ENCODE data around the gene NDUFV3. TPM values are rescaled to one million over a fixed set of nuclear protein-coding genes. Genes with fewer than 3 reads are reported as not detected.

The NDUFV3 gene
- total and polyA plus RNA-seq, 2 of the 13 experiments (the other 11 are each of a cell fraction or from before 2014, with no cell fraction given), result 14.2 to 29.6 TPM

- ChIA-PET POLR2A (no interaction called here), CTCF (ENCODE audit: low intra/inter-chr PET ratio, low total read pairs) (no interaction called here)
- TF ChIP-seq, protein P1, sequence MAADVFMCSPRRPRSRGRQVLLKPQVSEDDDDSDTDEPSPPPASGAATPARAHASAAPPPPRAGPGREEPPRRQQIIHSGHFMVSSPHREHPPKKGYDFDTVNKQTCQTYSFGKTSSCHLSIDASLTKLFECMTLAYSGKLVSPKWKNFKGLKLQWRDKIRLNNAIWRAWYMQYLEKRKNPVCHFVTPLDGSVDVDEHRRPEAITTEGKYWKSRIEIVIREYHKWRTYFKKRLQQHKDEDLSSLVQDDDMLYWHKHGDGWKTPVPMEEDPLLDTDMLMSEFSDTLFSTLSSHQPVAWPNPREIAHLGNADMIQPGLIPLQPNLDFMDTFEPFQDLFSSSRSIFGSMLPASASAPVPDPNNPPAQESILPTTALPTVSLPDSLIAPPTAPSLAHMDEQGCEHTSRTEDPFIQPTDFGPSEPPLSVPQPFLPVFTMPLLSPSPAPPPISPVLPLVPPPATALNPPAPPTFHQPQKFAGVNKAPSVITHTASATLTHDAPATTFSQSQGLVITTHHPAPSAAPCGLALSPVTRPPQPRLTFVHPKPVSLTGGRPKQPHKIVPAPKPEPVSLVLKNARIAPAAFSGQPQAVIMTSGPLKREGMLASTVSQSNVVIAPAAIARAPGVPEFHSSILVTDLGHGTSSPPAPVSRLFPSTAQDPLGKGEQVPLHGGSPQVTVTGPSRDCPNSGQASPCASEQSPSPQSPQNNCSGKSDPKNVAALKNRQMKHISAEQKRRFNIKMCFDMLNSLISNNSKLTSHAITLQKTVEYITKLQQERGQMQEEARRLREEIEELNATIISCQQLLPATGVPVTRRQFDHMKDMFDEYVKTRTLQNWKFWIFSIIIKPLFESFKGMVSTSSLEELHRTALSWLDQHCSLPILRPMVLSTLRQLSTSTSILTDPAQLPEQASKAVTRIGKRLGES (CRISPR knock-in tag; IDR thresholded peaks at IDR 0.05; ENCODE audit: borderline replicate concordance), result no peak
- TF ChIP-seq FOSL1 (CRISPR knock-in tag; IDR thresholded peaks at IDR 0.05; ENCODE audit: borderline replicate concordance) (no peak), SOX6 (IDR thresholded peaks at IDR 0.05) (no peak), SOX6 (CRISPR knock-in tag; IDR thresholded peaks at IDR 0.05) (no peak), ZNF335 (CRISPR knock-in tag; IDR thresholded peaks at IDR 0.05) (no peak), DNMT1 (CRISPR knock-in tag; IDR thresholded peaks at IDR 0.05) (no peak), U2AF1 (optimal IDR thresholded peaks at IDR 0.05; ENCODE audit: low read depth, low read length) (no peak), NCOA1 (CRISPR knock-in tag; IDR thresholded peaks at IDR 0.05) (no peak), TRIM24 (CRISPR knock-in tag; IDR thresholded peaks at IDR 0.05) (no peak), KLF12 (CRISPR knock-in tag; IDR thresholded peaks at IDR 0.05; ENCODE audit: borderline replicate concordance) (no peak), ZBTB7A (CRISPR knock-in tag; IDR thresholded peaks at IDR 0.05) (no peak), TRAFD1 (CRISPR knock-in tag; IDR thresholded peaks at IDR 0.05; ENCODE audit: borderline replicate concordance) (no peak), ETV5 (CRISPR knock-in tag; IDR thresholded peaks at IDR 0.05; ENCODE audit: borderline replicate concordance) (no peak), SMAD1 (CRISPR knock-in tag; IDR thresholded peaks at IDR 0.05; ENCODE audit: borderline replicate concordance, low read depth) (no peak), SNAPC5 (CRISPR knock-in tag; IDR thresholded peaks at IDR 0.05; ENCODE audit: borderline replicate concordance) (no peak), SNRNP70 (IDR thresholded peaks at IDR 0.05; ENCODE audit: low read depth, low read length) (no peak), RCOR2 (CRISPR knock-in tag; IDR thresholded peaks at IDR 0.05) (no peak), ZNF761 (CRISPR knock-in tag; conservative IDR thresholded peaks at IDR 0.05) (no peak), ZFY (CRISPR knock-in tag; IDR thresholded peaks at IDR 0.05) (no peak)
- H3K36me3 ChIP-seq (replicated peaks in 1 of 2; ENCODE audit: control insufficient read depth in 1 of 2, insufficient read depth in 2 of 2, low read length in 2 of 2), result peaks cover 54 to 93% of the 10 kb centered on the region in 2 experiments
- H3K4me1 ChIP-seq (ENCODE audit: insufficient read depth, low read length), result no peaks in the 10 kb centered on the region
- no peak overlapping the region for H3K4me2 ChIP-seq (ENCODE audit: low read depth, low read length)
- no peaks in the 10 kb centered on the region; a peak in 1 of 5 replicates for H3K27me3 ChIP-seq (ENCODE audit: control insufficient read depth in 1 of 2, insufficient read depth in 2 of 2, low read length in 2 of 2)
- H3K27ac ChIP-seq (ENCODE audit: extremely low read length, insufficient read depth, low read length), result no peak overlapping the region
- DNase-seq (ENCODE audit: low spot score), result no peak
- peaks cover 9% of the 10 kb centered on the region for H3K79me2 ChIP-seq (ENCODE audit: insufficient read depth, low read length)
- no TSS peak for BruUV-seq (replicated peaks)
- no peaks in the 10 kb centered on the region for H3K9me3 ChIP-seq (ENCODE audit: low read length)
- in situ Hi-C loops (cut with HindIII; ENCODE audit: extremely low pct_ligation_motif_present, low pct_unique_long_range_greater_than_20kb) (no loop called here), intact Hi-C loops (cut with micrococcal nuclease; ENCODE audit: unreplicated experiment) (no loop called here)
- no peak overlapping the region for H3K4me3 ChIP-seq (replicated peaks in 1 of 3; ENCODE audit: insufficient read depth in 1 of 3, low read depth in 2 of 3, low read length in 3 of 3)
- ATAC-seq, result no peak
- WGBS (ENCODE audit: low lambda C conversion rate), result 97% methylated on average over 19 of the region's 19 CpGs
- H4K20me1 ChIP-seq (ENCODE audit: insufficient read depth, low read length), result no peaks in the 10 kb centered on the region
- no peak for FAIRE-seq
- no peak overlapping the region for H2AFZ ChIP-seq (ENCODE audit: low read length)
- H3K9ac ChIP-seq (ENCODE audit: insufficient read depth, low read depth, low read length), result no peak overlapping the region
Observed at GRCh38 chr21:42858185-42858847, 34.8 kb upstream of the NDUFV3 start.
